A549 (cell line): ENCODE data around the gene SLC25A24. TPM values are rescaled to one million over a fixed set of nuclear protein-coding genes. Genes with fewer than 3 reads are reported as not detected.

Experiments used
- ATAC-seq, 2 experiments: fragments of 200-7000 bp in 1 of 2; fragments of >200 bp in 1 of 2; cut with Nextera tagmentation in 1 of 2; cut with Tn5 transposase in 1 of 2; 3 replicates each; pipeline versions ENCODE4 v1.8.0 to v1.9.1; 2018 to 2020; ENCODE audit warnings: mild to moderate bottlenecking in 1 of 2, moderate library complexity in 1 of 2
- CTCF ChIA-PET: fragments of 300-600 bp; sonication (Branson Sonifier 250); formaldehyde crosslinking; extraction: SDS; loops from one replicate; lab custom pipeline; 2021; ENCODE audit warnings: antibody characterized with exemption, inconsistent platforms; lab: Yijun Ruan, JAX
- POLR2A ChIA-PET: fragments of 350-600 bp; formaldehyde crosslinking; extraction: SDS; loops from one replicate; lab custom pipeline; 2021; ENCODE audit warnings: antibody characterized with exemption, inconsistent platforms; lab: Yijun Ruan, JAX
- DNase-seq, 2 experiments: peaks; one replicate each; pipeline versions ENCODE4 v3.0.0 to v3.0.0-alpha.2; 2011 to 2016; ENCODE audit warnings: low read depth in 1 of 2, low spot score in 1 of 2
- FAIRE-seq: peaks from 2 replicates; lab custom pipeline; 2011; peaks lifted over from hg19 to GRCh38; lab: Jason Lieb, UNC
- H3K27ac ChIP-seq, 2 experiments: fragments of >200 bp; sonication (Bioruptor Twin); formaldehyde crosslinking; 3 replicates each; pipeline ENCODE4 v1.5.1; 2016 to 2017
- H3K4me1 ChIP-seq: fragments of >200 bp; sonication (Bioruptor Twin); formaldehyde crosslinking; 3 replicates; pipeline ENCODE4 v1.6.1; 2016
- H3K4me2 ChIP-seq: fragments of >200 bp; sonication (Bioruptor Twin); formaldehyde crosslinking; 3 replicates; pipeline ENCODE4 v1.6.1; 2016
- H3K4me3 ChIP-seq: fragments of >200 bp; sonication (Bioruptor Twin); formaldehyde crosslinking; 3 replicates; pipeline ENCODE4 v1.5.1; 2016
- H3K9me3 ChIP-seq: fragments of >200 bp; sonication (Bioruptor Twin); formaldehyde crosslinking; 3 replicates; pipeline ENCODE4 v1.6.1; 2016
- BHLHE40 ChIP-seq: IDR thresholded peaks from 2 replicates; pipeline ENCODE4 v1.6.1; 2012; ENCODE audit warnings: low read depth, low read length, inconsistent platforms
- CBX8 ChIP-seq: fragments of 200-600 bp; sonication (generic); IDR thresholded peaks from 2 replicates; pipeline ENCODE4 v1.6.1; 2016
- CHD4 ChIP-seq: fragments of 200-600 bp; sonication (generic); IDR thresholded peaks from 2 replicates; pipeline ENCODE4 v1.6.1; 2016; ENCODE audit warnings: antibody characterized with exemption, mild to moderate bottlenecking, borderline replicate concordance
- GATA3 ChIP-seq: IDR thresholded peaks from 2 replicates; pipeline ENCODE4 v1.6.1; 2012; ENCODE audit warnings: borderline replicate concordance
- HDAC2 ChIP-seq: fragments of 200-600 bp; sonication (generic); IDR thresholded peaks from 2 replicates; pipeline ENCODE4 v1.6.1; 2016
- HOXA7 ChIP-seq: fragments of 250-450 bp; sonication (Bioruptor Pico); IDR thresholded peaks from 2 replicates; pipeline ENCODE4 v1.5.0; 2020; ENCODE audit warnings: mild to moderate bottlenecking, moderate library complexity
- JUNB ChIP-seq: fragments of >200 bp; sonication (Bioruptor Twin); formaldehyde crosslinking; IDR thresholded peaks from 2 replicates; pipeline ENCODE4 v1.6.1; 2016
- MAFK ChIP-seq: fragments of 450-650 bp; IDR thresholded peaks from 2 replicates; pipeline ENCODE4 v1.6.1; 2014; ENCODE audit not compliant: partially characterized antibody
- MYC ChIP-seq: IDR thresholded peaks from 2 replicates; pipeline ENCODE4 v1.6.1; 2012; ENCODE audit warnings: mild to moderate bottlenecking, inconsistent platforms, low read length, improper control_type of control experiment, borderline replicate concordance
- NPAS2 ChIP-seq: fragments of 250-450 bp; sonication (Bioruptor Pico); IDR thresholded peaks from 2 replicates; pipeline ENCODE4 v1.8.0; 2022; ENCODE audit warnings: mild to moderate bottlenecking, moderate library complexity, borderline replicate concordance
- NR3C1 ChIP-seq: fragments of >200 bp; sonication (Bioruptor Twin); formaldehyde crosslinking; IDR thresholded peaks from 3 replicates; pipeline ENCODE4 v1.6.1; 2017
- RCOR1 ChIP-seq: fragments of 150-350 bp; IDR thresholded peaks from 2 replicates; pipeline ENCODE4 v1.6.1; 2014; ENCODE audit warnings: antibody characterized with exemption, low read length, low read depth
- SREBF2 ChIP-seq: fragments of 450-650 bp; IDR thresholded peaks from 2 replicates; pipeline ENCODE4 v1.6.1; 2014; ENCODE audit warnings: mild to moderate bottlenecking, moderate library complexity
- TP53 ChIP-seq: fragments of 250-450 bp; sonication (Bioruptor Pico); IDR thresholded peaks from 2 replicates; pipeline ENCODE4 v1.5.0; 2021; ENCODE audit warnings: mild to moderate bottlenecking, moderate library complexity
- ZFP36 ChIP-seq: fragments of 450-650 bp; IDR thresholded peaks from 2 replicates; pipeline ENCODE4 v1.6.1; 2014; ENCODE audit warnings: borderline replicate concordance; ENCODE audit not compliant: partially characterized antibody
- ZSCAN20 ChIP-seq: fragments of 250-450 bp; sonication (Bioruptor Pico); IDR thresholded peaks from 2 replicates; pipeline ENCODE4 v1.8.0; 2022; ENCODE audit warnings: mild to moderate bottlenecking, moderate library complexity
- WGBS: methylation state at CpG from one replicate; pipeline ENCODE4 v1.1.6; 2017; ENCODE audit errors: missing lambda C conversion rate; 5-methylcytosine and 5-hydroxymethylcytosine counted together
- polyA plus RNA-seq, 4 experiments: library from polyadenylated mRNA; depleted of rRNA in 3 of 4; stranded (reverse); fragments of >200 nt; fragmentation: RNase III in 1 of 4; extraction: RNeasy Plus Mini Kit Qiagen cat#74134 plus additional on column Dnase treatment in 1 of 4; gene quantifications; 2 replicates in 3 of 4; 3 replicates in 1 of 4; pipeline ENCODE4 v1.2.3, GENCODE V29; 2011 to 2017
- TF ChIP-seq, protein P1 (sequence below): fragments of >200 bp; sonication (Bioruptor Twin); formaldehyde crosslinking; IDR thresholded peaks from 2 replicates; pipeline ENCODE4 v1.6.1; 2016
- TF ChIP-seq, protein P2 (sequence below): fragments of 250-450 bp; sonication (Bioruptor Pico); IDR thresholded peaks from 2 replicates; pipeline ENCODE4 v1.5.0; 2021; ENCODE audit warnings: mild to moderate bottlenecking, moderate library complexity, borderline replicate concordance
- TF ChIP-seq, protein P3 (sequence below): fragments of 200-600 bp; sonication (generic); IDR thresholded peaks from 2 replicates; pipeline ENCODE4 v1.6.1; 2016; ENCODE audit warnings: antibody characterized with exemption, mild to moderate bottlenecking, moderate library complexity
- TF ChIP-seq, protein P4 (sequence below): IDR thresholded peaks from 2 replicates; pipeline ENCODE4 v1.6.1; 2012

Gene SLC25A24
- polyA plus RNA-seq, 2 of the 4 experiments (the other 2 are of a cell fraction), result 25.3 to 45.6 TPM

DNA sequence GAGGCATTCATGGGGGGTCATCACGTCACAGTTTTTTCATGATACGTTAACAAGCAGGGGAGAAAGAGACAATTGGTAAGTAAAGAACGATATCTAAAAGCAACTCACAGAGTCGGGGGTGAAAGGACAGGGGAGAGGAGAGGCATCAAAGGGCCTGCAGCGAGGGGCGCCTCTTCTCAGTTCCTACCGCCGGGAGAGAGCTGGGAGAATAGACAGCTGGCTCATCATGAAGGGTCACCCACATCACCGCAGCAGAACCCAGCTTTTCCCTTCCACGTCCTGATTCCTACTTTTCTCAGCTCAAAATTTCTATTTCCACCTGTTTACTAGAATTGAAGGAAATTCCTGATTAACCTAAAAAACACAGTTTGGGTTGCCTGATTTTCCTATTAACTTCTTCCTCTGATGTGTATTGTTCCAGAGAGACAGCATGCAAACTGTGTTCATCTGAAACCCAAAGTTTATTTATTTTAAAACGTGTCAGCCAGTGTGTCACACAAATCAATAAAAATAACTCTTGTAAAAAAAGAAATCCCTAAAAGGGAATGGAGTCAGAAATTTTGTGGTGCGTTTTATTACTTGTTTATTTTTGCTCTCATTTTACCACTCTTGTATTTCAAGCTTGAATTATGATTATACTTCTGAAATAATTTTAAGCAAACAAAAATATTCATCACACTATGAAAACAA lies 75.4 kb downstream of the SLC25A24 start:
- Histone ChIP-seq H3K4me2 (no peak overlapping the region), H3K4me1 (no peaks in the 10 kb centered on the region), H3K4me3 (no peak overlapping the region), H3K9me3 (no peaks in the 10 kb centered on the region), H3K27ac (no peak overlapping the region)
- POLR2A ChIA-PET, result interaction anchor here (1.0 to 1.5 kb wide), 2 partner anchors 76 to 342 kb away, joined by 3 read pairs; partner anchors contain the start of gene SLC25A24
- CTCF ChIA-PET, result interaction anchor here (0.9 to 14.1 kb wide), 15 partner anchors 10 to 356 kb away, joined by 3 to 202 read pairs (median 5); no protein-coding TSS in a partner anchor
- FAIRE-seq (no peak), DNase-seq (no peak), ATAC-seq (no peak)
- TF ChIP-seq, protein P1, sequence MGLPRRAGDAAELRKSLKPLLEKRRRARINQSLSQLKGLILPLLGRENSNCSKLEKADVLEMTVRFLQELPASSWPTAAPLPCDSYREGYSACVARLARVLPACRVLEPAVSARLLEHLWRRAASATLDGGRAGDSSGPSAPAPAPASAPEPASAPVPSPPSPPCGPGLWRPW, result no peak
- TF ChIP-seq BHLHE40 (no peak), MYC (no peak)
- WGBS, result 70% methylated on average over 12 of the region's 12 CpGs

DNA sequence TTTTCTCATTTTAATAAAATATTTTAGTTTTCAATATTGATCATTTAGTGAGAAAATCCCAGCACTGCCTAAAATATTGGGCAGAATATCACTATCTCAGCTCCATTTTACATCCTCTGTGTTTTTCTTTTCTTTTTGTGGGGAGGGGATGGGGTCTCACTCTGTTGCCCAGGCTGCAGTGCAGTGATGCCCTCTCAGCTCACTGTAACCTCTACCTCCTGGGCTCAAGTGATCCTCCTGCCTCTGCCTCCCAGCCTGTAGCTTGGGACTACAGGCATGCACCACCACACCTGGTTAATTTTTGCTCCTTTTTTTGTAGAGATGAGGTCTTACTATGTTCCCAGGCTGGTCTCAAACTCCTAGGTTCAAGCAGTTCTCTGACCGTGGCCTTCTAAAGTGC lies 76.1 kb downstream of the SLC25A24 start:
- no peak overlapping the region for H3K4me3 ChIP-seq
- H3K27ac ChIP-seq, result no peak overlapping the region
- ChIA-PET CTCF (interaction anchor here (1.4 to 14.1 kb wide), 5 partner anchors 11 to 340 kb away, joined by 4 to 202 read pairs (median 7); no protein-coding TSS in a partner anchor), POLR2A (interaction anchor here (1.5 kb wide), 1 partner anchor 76 kb away, joined by 3 read pairs; the partner anchor contains the start of gene SLC25A24)
- no peak overlapping the region for H3K4me2 ChIP-seq
- DNase-seq (no peak), FAIRE-seq (no peak), ATAC-seq (no peak)
- WGBS, result 92% methylated on average over 1 of the region's 1 CpG
- no peaks in the 10 kb centered on the region for H3K4me1 ChIP-seq
- H3K9me3 ChIP-seq, result no peaks in the 10 kb centered on the region
- TF ChIP-seq CBX8, result no peak
- no peak for TF ChIP-seq SREBF2
- TF ChIP-seq HOXA7 (CRISPR knock-in tag), result no peak
- TF ChIP-seq NPAS2, result no peak
- no peak for TF ChIP-seq TP53
- TF ChIP-seq NR3C1, result no peak
- no peak for TF ChIP-seq ZFP36
- no peak for TF ChIP-seq RCOR1
- TF ChIP-seq, protein P2, sequence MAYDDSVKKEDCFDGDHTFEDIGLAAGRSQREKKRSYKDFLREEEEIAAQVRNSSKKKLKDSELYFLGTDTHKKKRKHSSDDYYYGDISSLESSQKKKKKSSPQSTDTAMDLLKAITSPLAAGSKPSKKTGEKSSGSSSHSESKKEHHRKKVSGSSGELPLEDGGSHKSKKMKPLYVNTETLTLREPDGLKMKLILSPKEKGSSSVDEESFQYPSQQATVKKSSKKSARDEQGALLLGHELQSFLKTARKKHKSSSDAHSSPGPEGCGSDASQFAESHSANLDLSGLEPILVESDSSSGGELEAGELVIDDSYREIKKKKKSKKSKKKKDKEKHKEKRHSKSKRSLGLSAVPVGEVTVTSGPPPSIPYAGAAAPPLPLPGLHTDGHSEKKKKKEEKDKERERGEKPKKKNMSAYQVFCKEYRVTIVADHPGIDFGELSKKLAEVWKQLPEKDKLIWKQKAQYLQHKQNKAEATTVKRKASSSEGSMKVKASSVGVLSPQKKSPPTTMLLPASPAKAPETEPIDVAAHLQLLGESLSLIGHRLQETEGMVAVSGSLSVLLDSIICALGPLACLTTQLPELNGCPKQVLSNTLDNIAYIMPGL (CRISPR knock-in tag), result no peak
- TF ChIP-seq MAFK, result no peak
- TF ChIP-seq HDAC2, result no peak
- TF ChIP-seq, protein P1, result no peak
- TF ChIP-seq, protein P3, sequence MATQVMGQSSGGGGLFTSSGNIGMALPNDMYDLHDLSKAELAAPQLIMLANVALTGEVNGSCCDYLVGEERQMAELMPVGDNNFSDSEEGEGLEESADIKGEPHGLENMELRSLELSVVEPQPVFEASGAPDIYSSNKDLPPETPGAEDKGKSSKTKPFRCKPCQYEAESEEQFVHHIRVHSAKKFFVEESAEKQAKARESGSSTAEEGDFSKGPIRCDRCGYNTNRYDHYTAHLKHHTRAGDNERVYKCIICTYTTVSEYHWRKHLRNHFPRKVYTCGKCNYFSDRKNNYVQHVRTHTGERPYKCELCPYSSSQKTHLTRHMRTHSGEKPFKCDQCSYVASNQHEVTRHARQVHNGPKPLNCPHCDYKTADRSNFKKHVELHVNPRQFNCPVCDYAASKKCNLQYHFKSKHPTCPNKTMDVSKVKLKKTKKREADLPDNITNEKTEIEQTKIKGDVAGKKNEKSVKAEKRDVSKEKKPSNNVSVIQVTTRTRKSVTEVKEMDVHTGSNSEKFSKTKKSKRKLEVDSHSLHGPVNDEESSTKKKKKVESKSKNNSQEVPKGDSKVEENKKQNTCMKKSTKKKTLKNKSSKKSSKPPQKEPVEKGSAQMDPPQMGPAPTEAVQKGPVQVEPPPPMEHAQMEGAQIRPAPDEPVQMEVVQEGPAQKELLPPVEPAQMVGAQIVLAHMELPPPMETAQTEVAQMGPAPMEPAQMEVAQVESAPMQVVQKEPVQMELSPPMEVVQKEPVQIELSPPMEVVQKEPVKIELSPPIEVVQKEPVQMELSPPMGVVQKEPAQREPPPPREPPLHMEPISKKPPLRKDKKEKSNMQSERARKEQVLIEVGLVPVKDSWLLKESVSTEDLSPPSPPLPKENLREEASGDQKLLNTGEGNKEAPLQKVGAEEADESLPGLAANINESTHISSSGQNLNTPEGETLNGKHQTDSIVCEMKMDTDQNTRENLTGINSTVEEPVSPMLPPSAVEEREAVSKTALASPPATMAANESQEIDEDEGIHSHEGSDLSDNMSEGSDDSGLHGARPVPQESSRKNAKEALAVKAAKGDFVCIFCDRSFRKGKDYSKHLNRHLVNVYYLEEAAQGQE, result no peak
- no peak for TF ChIP-seq CHD4
- TF ChIP-seq, protein P4, sequence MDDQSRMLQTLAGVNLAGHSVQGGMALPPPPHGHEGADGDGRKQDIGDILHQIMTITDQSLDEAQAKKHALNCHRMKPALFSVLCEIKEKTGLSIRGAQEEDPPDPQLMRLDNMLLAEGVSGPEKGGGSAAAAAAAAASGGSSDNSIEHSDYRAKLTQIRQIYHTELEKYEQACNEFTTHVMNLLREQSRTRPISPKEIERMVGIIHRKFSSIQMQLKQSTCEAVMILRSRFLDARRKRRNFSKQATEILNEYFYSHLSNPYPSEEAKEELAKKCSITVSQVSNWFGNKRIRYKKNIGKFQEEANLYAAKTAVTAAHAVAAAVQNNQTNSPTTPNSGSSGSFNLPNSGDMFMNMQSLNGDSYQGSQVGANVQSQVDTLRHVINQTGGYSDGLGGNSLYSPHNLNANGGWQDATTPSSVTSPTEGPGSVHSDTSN, result no peak
- TF ChIP-seq GATA3, result no peak
- no peak for TF ChIP-seq JUNB
- TF ChIP-seq BHLHE40, result no peak
- TF ChIP-seq ZSCAN20 (CRISPR knock-in tag), result no peak
- TF ChIP-seq, all 56 proteins: peak for 0
